SK-N-SH (cell line): ENCODE measurements around the gene AGTRAP. TPM values are rescaled to one million over a fixed set of nuclear protein-coding genes. Genes with fewer than 3 reads are reported as not detected.
A peak's percentile ranks its signal among the peaks of the same experiment; 100 is the strongest.

Experiments used
- CTCF ChIA-PET: fragments of 300-600, 350-600 bp; formaldehyde crosslinking; extraction: SDS; loops from one replicate; lab custom pipeline; 2021; lab: Yijun Ruan, JAX
- POLR2A ChIA-PET: fragments of 350-600 bp; sonication (Branson Sonifier 250); formaldehyde crosslinking; extraction: SDS; loops from one replicate; lab custom pipeline; 2020; ENCODE audit warnings: antibody characterized with exemption, inconsistent platforms; lab: Yijun Ruan, JAX
- DNase-seq: peaks from one replicate; pipeline ENCODE4 v3.0.0; 2012
- H2AFZ ChIP-seq: fragments of 200-600 bp; sonication (generic); 2 replicates; pipeline ENCODE4 v1.8.1; 2016; ENCODE audit warnings: antibody characterized with exemption, mild to moderate bottlenecking, low read depth
- H3F3A ChIP-seq: fragments of 200-600 bp; sonication (generic); replicated peaks from 2 replicates; pipeline ENCODE3; 2016; ENCODE audit warnings: antibody characterized with exemption, mild to moderate bottlenecking; ENCODE audit not compliant: insufficient read depth
- H3K27ac ChIP-seq, 2 experiments: fragments of 200-500 bp in 1 of 2; fragments of 200-600 bp in 1 of 2; sonication (Bioruptor generic) in 1 of 2; sonication (generic), shearing (Covaris generic) in 1 of 2; 2 replicates each; pipeline versions ENCODE4 v1.5.1 to v1.6.1; 2014 to 2016; ENCODE audit warnings: low read depth in 2 of 2, inconsistent platforms in 1 of 2, low read length in 1 of 2, mild to moderate bottlenecking in 1 of 2, mixed read lengths in 1 of 2
- H3K27me3 ChIP-seq: fragments of 200-600 bp; sonication (generic), shearing (Covaris generic); 2 replicates; pipeline ENCODE4 v1.6.1; 2016; ENCODE audit warnings: mixed run types; ENCODE audit not compliant: insufficient read depth
- H3K36me3 ChIP-seq, 2 experiments: fragments of 200-500 bp in 1 of 2; fragments of 200-600 bp in 1 of 2; sonication (Bioruptor generic) in 1 of 2; sonication (generic) in 1 of 2; replicated peaks in 1 of 2; 2 replicates each; pipeline versions ENCODE3 to v1.5.1; 2014 to 2016; ENCODE audit warnings: low read length in 1 of 2, mild to moderate bottlenecking in 1 of 2; ENCODE audit not compliant: insufficient read depth in 2 of 2, control insufficient read depth in 1 of 2
- H3K4me1 ChIP-seq, 2 experiments: fragments of 200-500 bp in 1 of 2; fragments of 200-600 bp in 1 of 2; sonication (Bioruptor generic) in 1 of 2; sonication (generic), shearing (Covaris generic) in 1 of 2; 2 replicates each; pipeline versions ENCODE4 v1.5.1 to v1.6.1; 2014 to 2016; ENCODE audit warnings: low read depth in 1 of 2, low read length in 1 of 2, mixed run types in 1 of 2; ENCODE audit not compliant: insufficient read depth in 2 of 2, control insufficient read depth in 1 of 2
- H3K4me2 ChIP-seq: fragments of 200-600 bp; sonication (generic), shearing (Covaris generic); 2 replicates; pipeline ENCODE4 v1.6.1; 2017; ENCODE audit warnings: mixed run types
- H3K4me3 ChIP-seq, 2 experiments: fragments of 200-500 bp in 1 of 2; fragments of 200-600 bp in 1 of 2; sonication (Bioruptor generic) in 1 of 2; sonication (generic), shearing (Covaris generic) in 1 of 2; 2 replicates each; pipeline versions ENCODE4 v1.5.1 to v1.8.1; 2014 to 2016; ENCODE audit warnings: low read depth in 2 of 2, inconsistent platforms in 1 of 2, low read length in 1 of 2, mild to moderate bottlenecking in 1 of 2, mixed read lengths in 1 of 2, moderate library complexity in 1 of 2
- H3K79me2 ChIP-seq: fragments of 200-600 bp; sonication (generic); 2 replicates; pipeline ENCODE4 v1.8.1; 2017; ENCODE audit warnings: mild to moderate bottlenecking; ENCODE audit not compliant: insufficient read depth
- H3K9ac ChIP-seq: fragments of 200-600 bp; sonication (generic); 2 replicates; pipeline ENCODE4 v1.6.1; 2017; ENCODE audit warnings: mixed run types
- H3K9me2 ChIP-seq: fragments of 200-600 bp; sonication (generic); 2 replicates; pipeline ENCODE4 v1.6.1; 2017; ENCODE audit warnings: mixed run types
- H3K9me3 ChIP-seq: fragments of 200-600 bp; sonication (generic); 2 replicates; pipeline ENCODE4 v1.6.1; 2017; ENCODE audit warnings: mixed run types, mild to moderate bottlenecking, moderate library complexity
- H4K20me1 ChIP-seq: fragments of 200-600 bp; sonication (generic); 2 replicates; pipeline ENCODE4 v1.6.1; 2017; ENCODE audit warnings: mild to moderate bottlenecking, mixed run types; ENCODE audit not compliant: insufficient read depth
- CHD2 ChIP-seq: fragments of 150-350 bp; IDR thresholded peaks from 2 replicates; pipeline ENCODE4 v1.6.1; 2018; ENCODE audit warnings: low read length; ENCODE audit not compliant: partially characterized antibody
- EZH2phosphoT487 ChIP-seq: fragments of 200-600 bp; sonication (generic); IDR thresholded peaks from 2 replicates; pipeline ENCODE4 v1.6.1; 2017; ENCODE audit warnings: low read depth, mixed run types, mild to moderate bottlenecking, antibody characterized with exemption, moderate library complexity, borderline replicate concordance
- FOSL2 ChIP-seq: IDR thresholded peaks from 2 replicates; pipeline ENCODE4 v1.4.0; 2012; ENCODE audit warnings: low read depth, mild to moderate bottlenecking, moderate library complexity, borderline replicate concordance
- FOXJ3 ChIP-seq: sonication (generic); formaldehyde crosslinking; IDR thresholded peaks from 2 replicates; pipeline ENCODE4 v1.5.1; 2020; ENCODE audit warnings: mild to moderate bottlenecking, missing genetic modification reagents
- GABPA ChIP-seq: IDR thresholded peaks from 2 replicates; pipeline ENCODE4 v1.4.0; 2012; ENCODE audit warnings: low read depth, mild to moderate bottlenecking
- RAD21 ChIP-seq: IDR thresholded peaks from 2 replicates; pipeline ENCODE4 v1.6.1; 2012; ENCODE audit warnings: mild to moderate bottlenecking, low read length
- SMC3 ChIP-seq: IDR thresholded peaks from 2 replicates; pipeline ENCODE4 v1.6.1; 2012; ENCODE audit warnings: low read depth, low read length, improper control_type of control experiment
- WGBS: methylation state at CpG from one replicate; pipeline ENCODE4 v1.1.6; 2017; ENCODE audit warnings: low lambda C conversion rate; 5-methylcytosine and 5-hydroxymethylcytosine counted together
- polyA plus RNA-seq, 3 experiments: library from polyadenylated mRNA; depleted of rRNA; stranded (reverse); fragments of >200 nt; gene quantifications; 2 replicates each; pipeline ENCODE4 v1.2.3, GENCODE V29; 2012
- TF ChIP-seq, protein P1 (sequence below): IDR thresholded peaks from 2 replicates; pipeline ENCODE4 v1.4.0; 2012; ENCODE audit warnings: low read depth, borderline replicate concordance
- TF ChIP-seq, protein P2 (sequence below): IDR thresholded peaks from 2 replicates; pipeline ENCODE4 v1.4.0; 2012; ENCODE audit warnings: low read depth

Gene AGTRAP
- polyA plus RNA-seq, 1 of the 3 experiments (the other 2 are of a cell fraction), result 66.2 TPM

DNA sequence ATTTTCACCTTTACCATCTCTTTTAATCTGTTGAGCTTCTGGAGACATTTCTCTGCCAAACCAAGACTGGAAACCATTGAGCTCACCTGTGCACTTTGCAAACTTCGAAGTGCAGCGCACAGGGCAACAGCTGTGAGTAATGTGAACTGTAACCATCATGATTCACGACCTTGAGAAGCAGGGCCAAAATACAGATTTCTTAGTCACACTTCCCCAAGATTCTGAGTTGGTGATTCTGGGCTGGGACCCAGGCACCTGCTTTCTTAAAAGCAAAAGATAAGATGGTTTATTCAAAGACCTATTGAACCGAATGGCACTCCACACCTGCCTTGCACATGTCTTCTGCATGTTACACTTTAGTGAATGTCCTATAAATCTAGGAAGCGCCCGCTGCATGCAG, 10.2 kb downstream of the AGTRAP start:
- Histone ChIP-seq H3K9me2 (no peaks in the 10 kb centered on the region), H3K27me3 (no peaks in the 10 kb centered on the region), H4K20me1 (no peaks in the 10 kb centered on the region)
- ChIA-PET CTCF (no interaction called here), POLR2A (no interaction called here)
- 81% methylated on average over 6 of the region's 6 CpGs for WGBS
- peak; percentile 21; the same call in 1 of the 2 replicates for TF ChIP-seq FOSL2
- no peak for TF ChIP-seq CHD2
- TF ChIP-seq, all 33 proteins: peak for 1
- Histone ChIP-seq H2AFZ (no peak overlapping the region), H3K9me3 (no peaks in the 10 kb centered on the region), H3K36me3 (peaks cover 4 to 10% of the 10 kb centered on the region in 2 experiments), H3K9ac (no peak overlapping the region), H3K4me2 (no peak overlapping the region), H3F3A (no peaks in the 10 kb centered on the region), H3K4me1 (peaks cover 0 to 2% of the 10 kb centered on the region in 2 experiments; a peak in 1 of 4 replicates), H3K4me3 (no peak overlapping the region), H3K27ac (no peak overlapping the region), H3K79me2 (peaks cover 4% of the 10 kb centered on the region; the same call in 1 of the 2 replicates)
- no peak for DNase-seq

DNA sequence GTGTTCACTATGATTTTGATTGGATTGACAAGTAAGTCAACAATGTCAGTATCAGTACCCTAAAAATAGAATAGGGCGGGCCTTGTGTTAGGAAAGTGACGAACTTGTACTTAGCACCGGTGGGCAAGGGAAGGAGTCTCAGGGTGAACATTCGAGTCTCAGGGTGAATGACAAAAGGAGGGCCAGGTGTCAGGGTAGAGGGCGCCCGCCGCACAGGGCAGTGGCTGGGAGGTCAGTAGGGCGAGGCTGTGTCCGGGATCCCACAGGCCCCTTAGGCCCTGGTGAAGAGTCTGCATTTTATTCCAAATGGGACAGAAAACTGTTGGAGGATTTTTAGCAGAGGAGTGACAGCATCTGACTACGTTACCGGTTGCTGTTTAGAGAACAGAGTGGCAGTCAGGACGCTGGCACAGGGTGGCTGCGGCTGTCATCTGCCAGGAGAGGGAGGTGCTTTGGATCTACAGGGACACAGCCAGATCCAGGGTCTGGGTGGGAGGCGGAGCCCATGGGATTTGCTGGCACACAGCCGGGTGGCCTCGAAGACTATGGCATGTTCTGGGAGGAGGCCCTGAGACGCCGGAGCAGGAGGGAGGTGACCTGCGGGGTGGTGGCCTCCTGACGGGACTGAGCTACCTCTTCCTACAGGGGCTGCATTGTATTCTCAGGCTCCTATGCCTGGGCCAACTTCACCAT, 11.0 kb downstream of the AGTRAP start:
- no peak overlapping the region for H3K4me2 ChIP-seq
- H2AFZ ChIP-seq, result no peak overlapping the region
- H3K79me2 ChIP-seq, result peaks cover 4% of the 10 kb centered on the region; the same call in 1 of the 2 replicates
- ChIA-PET CTCF (no interaction called here), POLR2A (no interaction called here)
- no peaks in the 10 kb centered on the region for H4K20me1 ChIP-seq
- 90% methylated on average over 18 of the region's 20 CpGs for WGBS
- H3K9me2 ChIP-seq, result no peaks in the 10 kb centered on the region
- peaks cover 4 to 10% of the 10 kb centered on the region in 2 experiments for H3K36me3 ChIP-seq
- H3F3A ChIP-seq, result no peaks in the 10 kb centered on the region
- H3K4me1 ChIP-seq, result no peaks in the 10 kb centered on the region
- no peak overlapping the region for H3K9ac ChIP-seq
- H3K9me3 ChIP-seq, result no peaks in the 10 kb centered on the region
- no peak overlapping the region for H3K27ac ChIP-seq
- H3K27me3 ChIP-seq, result no peaks in the 10 kb centered on the region
- TF ChIP-seq, protein P1, sequence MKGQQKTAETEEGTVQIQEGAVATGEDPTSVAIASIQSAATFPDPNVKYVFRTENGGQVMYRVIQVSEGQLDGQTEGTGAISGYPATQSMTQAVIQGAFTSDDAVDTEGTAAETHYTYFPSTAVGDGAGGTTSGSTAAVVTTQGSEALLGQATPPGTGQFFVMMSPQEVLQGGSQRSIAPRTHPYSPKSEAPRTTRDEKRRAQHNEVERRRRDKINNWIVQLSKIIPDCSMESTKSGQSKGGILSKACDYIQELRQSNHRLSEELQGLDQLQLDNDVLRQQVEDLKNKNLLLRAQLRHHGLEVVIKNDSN, result no peak
- TF ChIP-seq, protein P2, sequence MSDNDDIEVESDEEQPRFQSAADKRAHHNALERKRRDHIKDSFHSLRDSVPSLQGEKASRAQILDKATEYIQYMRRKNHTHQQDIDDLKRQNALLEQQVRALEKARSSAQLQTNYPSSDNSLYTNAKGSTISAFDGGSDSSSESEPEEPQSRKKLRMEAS, result no peak
- TF ChIP-seq SMC3, result no peak
- TF ChIP-seq FOXJ3, result no peak
- TF ChIP-seq RAD21, result no peak
- TF ChIP-seq GABPA, result no peak
- TF ChIP-seq EZH2phosphoT487, result no peak
- no peak for TF ChIP-seq CHD2
- H3K4me3 ChIP-seq, result no peak overlapping the region
- DNase-seq, result no peak
